GM23248 (cell line): ENCODE measurements around the gene STS.

Source experiments
- EZH2 ChIP-seq: fragments of 200-600 bp; sonication (generic); IDR thresholded peaks from 2 replicates; pipeline ENCODE4 v1.6.1; 2018; ENCODE audit warnings: antibody characterized with exemption, mild to moderate bottlenecking; ENCODE audit not compliant: insufficient read depth, poor library complexity, severe bottlenecking
- EZH2phosphoT487 ChIP-seq: fragments of 200-600 bp; sonication (generic); IDR thresholded peaks from 2 replicates; pipeline ENCODE4 v1.6.1; 2018; ENCODE audit warnings: antibody characterized with exemption, moderate library complexity, mild to moderate bottlenecking, low read depth; ENCODE audit not compliant: insufficient read depth

GRCh38 chrX:7147413-7147977, at the start of gene STS:
- no peak for TF ChIP-seq EZH2
- TF ChIP-seq EZH2phosphoT487, result no peak
